KOPT-K1 (cell line): ENCODE results near the gene ACYP1.
A peak's percentile ranks its signal among the peaks of the same experiment; 100 is the strongest.

Experiments used
- H3K27ac ChIP-seq: fragments of 200-600 bp; sonication (generic); 2 replicates; pipeline ENCODE4 v1.5.1; 2016; ENCODE audit warnings: antibody characterized with exemption, mild to moderate bottlenecking, low read depth, low read length; ENCODE audit not compliant: poor library complexity, severe bottlenecking
- H3K36me3 ChIP-seq: fragments of 200-600 bp; sonication (generic); 2 replicates; pipeline ENCODE4 v1.5.1; 2017; ENCODE audit warnings: antibody characterized with exemption, mild to moderate bottlenecking, low read length, moderate library complexity; ENCODE audit not compliant: insufficient read depth
- H3K9me3 ChIP-seq: fragments of 200-600 bp; sonication (generic); 2 replicates; pipeline ENCODE4 v1.5.1; 2017; ENCODE audit warnings: antibody characterized with exemption, low read length, mild to moderate bottlenecking; ENCODE audit not compliant: insufficient read depth, poor library complexity, severe bottlenecking

The ACYP1 gene

DNA sequence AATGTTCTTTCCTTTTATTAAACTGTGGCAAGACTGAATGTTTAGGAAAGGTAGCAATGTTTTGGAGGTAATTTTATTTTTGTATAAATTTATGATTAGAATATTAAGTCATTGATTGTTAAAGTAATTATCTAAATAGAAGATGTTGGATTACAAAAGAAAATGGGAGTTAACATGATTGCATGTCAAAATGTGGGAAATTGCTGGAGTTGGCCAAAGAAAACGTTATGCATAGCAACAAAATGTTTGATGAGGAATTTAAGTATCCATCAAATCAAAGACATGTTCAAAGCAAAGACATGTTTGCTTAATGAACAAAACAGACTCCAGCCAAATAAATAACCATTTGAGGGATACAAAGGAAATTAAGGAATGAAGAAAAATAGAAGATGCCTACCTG lies 9.4 kb downstream of the ACYP1 start:
- Histone ChIP-seq H3K36me3 (peaks cover 39% of the 10 kb centered on the region), H3K9me3 (no peaks in the 10 kb centered on the region), H3K27ac (no peak overlapping the region)

DNA sequence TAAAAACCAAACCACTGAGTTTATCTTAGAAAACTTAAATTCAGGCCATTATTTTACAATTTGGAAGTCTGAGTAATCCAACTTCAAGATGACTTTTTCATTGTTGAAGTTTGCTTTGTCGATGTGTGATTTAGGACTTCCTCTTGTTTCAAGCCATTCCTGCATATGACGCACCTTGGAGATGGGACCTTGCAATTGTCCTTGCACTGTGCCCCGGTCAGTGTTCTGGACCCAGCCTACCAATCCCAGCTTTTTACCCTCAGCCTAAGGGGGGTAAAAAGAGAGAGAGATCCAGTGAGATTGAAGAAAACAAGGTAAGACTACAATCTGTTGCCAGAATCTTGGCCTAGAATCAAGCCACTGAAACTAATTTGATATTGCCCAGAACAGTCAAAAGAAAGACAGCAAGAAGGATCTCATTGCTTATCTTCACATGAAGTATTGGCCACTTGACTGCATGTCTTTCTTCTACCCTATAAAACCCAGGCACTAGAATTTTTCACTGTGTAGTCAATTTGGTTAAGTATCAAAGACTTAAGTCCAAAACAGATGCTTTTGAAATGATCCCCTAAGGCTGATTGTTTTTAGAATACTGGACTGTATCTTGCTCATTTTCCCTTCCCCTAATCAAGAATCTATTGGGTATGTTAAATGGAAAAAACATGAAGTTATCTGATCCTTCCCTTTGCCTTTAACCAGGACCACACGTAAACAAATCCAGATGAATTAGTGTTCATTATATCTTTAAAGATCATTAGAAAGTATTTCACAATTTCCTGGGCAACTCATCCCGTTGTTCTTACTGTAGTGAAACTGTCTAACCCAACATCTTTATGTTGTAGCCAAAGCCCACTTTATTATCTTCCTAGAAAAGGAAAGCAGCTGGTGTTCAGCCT lies 10.2 kb downstream of the ACYP1 start:
- H3K27ac ChIP-seq = no peak overlapping the region
- H3K36me3 ChIP-seq = peaks cover 39% of the 10 kb centered on the region
- no peaks in the 10 kb centered on the region for H3K9me3 ChIP-seq

GRCh38 chr14:75051556-75051899 lies 12.3 kb downstream of the ACYP1 start:
- Histone ChIP-seq H3K27ac (peak overlapping the region; percentile 70), H3K9me3 (no peaks in the 10 kb centered on the region), H3K36me3 (peaks cover 40% of the 10 kb centered on the region)

GRCh38 chr14:75050852-75051555 lies 12.8 kb downstream of the ACYP1 start, which contains the start of gene MLH3:
MLH3 (minus strand) TSS chr14:75051467; CDS start chr14:75049655, 1,812 bp downstream.
- H3K27ac ChIP-seq = peak within 1 kb of the TSS; percentile 70
- no peaks in the 10 kb centered on the region for H3K9me3 ChIP-seq

DNA sequence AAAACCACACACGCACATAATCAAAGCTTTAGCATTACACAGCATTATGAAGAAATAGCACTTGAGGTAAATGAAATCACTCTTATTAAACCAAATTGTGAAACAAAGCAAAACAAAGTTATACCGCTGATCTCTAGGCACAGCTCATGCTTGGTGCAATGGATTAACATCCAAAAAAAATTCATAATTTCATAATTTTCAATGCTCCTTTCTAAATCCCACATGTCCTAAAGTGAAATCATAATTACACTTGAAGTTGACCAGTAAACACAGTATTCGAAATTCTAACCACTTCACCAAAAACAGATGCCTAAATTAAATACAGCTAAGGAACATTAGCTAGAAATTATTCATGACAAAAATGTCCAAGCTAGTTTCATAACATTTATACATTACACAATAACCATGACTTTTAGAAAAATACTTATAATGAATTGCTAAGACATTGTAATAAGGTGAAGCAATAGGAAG lies 14.1 kb downstream of the ACYP1 start:
- Histone ChIP-seq H3K36me3 (peaks cover 33% of the 10 kb centered on the region), H3K27ac (no peak overlapping the region), H3K9me3 (no peaks in the 10 kb centered on the region)

More at GRCh38 chr14:75050852-75051555, 12.8 kb downstream of the ACYP1 start, which contains the start of gene MLH3:
- H3K36me3 ChIP-seq = peaks cover 41% of the 10 kb centered on the region

- H3K36me3 ChIP-seq = peaks cover 36% of the 10 kb centered on the region
- no peaks in the 10 kb centered on the region for H3K9me3 ChIP-seq
- no peak overlapping the region for H3K27ac ChIP-seq
These were observed 14.7 kb downstream of the ACYP1 start for GRCh38 chr14:75049136-75049535.

- peaks cover 33% of the 10 kb centered on the region for H3K36me3 ChIP-seq
- no peak overlapping the region for H3K27ac ChIP-seq
- no peaks in the 10 kb centered on the region for H3K9me3 ChIP-seq
These were observed 15.7 kb downstream of the ACYP1 start for GRCh38 chr14:75048101-75048500.

- Histone ChIP-seq H3K9me3 (no peaks in the 10 kb centered on the region), H3K36me3 (peaks cover 38% of the 10 kb centered on the region), H3K27ac (no peak overlapping the region)
These were observed 16.3 kb downstream of the ACYP1 start for GRCh38 chr14:75047506-75047905.

- Histone ChIP-seq H3K9me3 (no peaks in the 10 kb centered on the region), H3K27ac (no peak overlapping the region), H3K36me3 (peaks cover 44% of the 10 kb centered on the region)
These were observed 16.9 kb downstream of the ACYP1 start for GRCh38 chr14:75046899-75047298.

DNA sequence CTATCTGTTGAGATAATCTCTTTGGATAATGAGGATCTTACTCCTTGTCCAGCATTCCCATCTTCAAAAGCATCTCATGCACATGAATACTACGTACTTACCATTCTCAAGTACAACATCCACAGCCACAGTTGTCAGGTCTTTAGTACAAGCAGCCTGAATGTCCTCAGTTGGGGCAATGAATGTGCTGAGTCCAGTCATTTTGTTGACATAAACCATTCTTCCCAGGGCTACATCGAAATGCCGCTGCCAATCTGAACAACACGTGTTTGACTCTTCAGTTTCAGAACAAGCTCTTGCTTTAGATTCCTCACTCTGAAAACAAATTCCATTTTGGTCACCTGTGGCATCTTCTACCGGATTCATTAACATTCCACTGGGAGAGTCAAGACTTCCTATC lies 17.5 kb downstream of the ACYP1 start:
- H3K27ac ChIP-seq = no peak overlapping the region
- no peaks in the 10 kb centered on the region for H3K9me3 ChIP-seq
- H3K36me3 ChIP-seq = peaks cover 50% of the 10 kb centered on the region

DNA sequence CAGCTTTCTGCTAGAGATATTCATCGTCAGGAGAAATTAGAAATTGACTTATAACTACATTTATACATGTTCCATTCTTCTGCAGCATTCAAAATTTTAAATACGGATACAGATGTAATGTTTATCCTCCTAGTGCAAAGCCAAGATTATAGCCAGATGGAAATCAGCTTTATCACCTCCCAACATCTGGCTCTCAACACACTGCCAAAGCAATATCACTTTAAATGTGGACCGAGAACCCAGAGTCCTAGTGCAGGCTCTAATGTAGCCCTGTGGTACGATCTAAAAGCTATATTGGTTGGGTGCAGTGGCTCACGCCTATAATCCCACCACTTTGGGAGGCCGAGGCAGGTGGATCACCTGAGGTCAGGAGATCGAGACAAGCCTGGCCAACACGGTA lies 19.1 kb downstream of the ACYP1 start:
- Histone ChIP-seq H3K9me3 (no peaks in the 10 kb centered on the region), H3K36me3 (peaks cover 64% of the 10 kb centered on the region), H3K27ac (no peak overlapping the region)

DNA sequence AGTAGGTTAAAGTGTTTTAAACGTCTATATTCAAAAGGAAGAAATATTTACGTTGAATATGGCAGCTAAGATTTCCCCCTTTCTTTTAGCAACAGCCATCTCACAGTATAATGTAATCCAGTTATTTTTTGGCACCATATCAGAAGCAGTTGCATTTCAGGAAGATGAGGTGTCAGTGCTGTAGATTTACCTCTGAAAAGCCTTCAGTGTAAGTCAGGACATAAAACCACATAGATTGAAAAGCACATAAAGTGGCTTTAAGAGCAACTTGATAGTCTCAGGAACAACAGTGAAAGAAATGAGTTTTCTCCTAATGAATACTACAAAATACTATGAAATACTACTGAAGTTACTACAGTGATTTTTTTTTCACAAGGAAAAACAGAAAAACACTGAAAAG lies 19.5 kb downstream of the ACYP1 start:
- Histone ChIP-seq H3K27ac (no peak overlapping the region), H3K9me3 (no peaks in the 10 kb centered on the region), H3K36me3 (peaks cover 64% of the 10 kb centered on the region)

DNA sequence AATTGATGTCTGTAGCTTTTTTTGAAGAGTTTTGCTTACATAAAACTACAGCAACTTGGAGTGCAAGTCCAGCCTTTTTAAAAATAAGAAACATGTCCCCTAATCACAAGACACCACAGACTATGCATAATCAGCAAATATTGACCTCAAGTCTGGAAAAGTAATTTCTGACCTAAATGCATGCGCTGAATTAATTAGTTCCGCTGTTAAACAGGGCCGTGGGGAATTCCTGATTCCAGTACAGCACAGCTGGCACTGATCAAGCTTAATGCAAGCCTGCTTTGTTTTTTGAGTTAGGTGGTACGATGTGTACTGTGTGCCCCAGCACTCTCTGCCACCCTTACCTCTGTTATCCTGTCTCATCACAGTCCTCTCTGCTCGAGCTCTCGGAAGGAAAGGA lies 21.8 kb downstream of the ACYP1 start:
- no peak overlapping the region for H3K27ac ChIP-seq

GRCh38 chr14:75041613-75042012 lies 22.2 kb downstream of the ACYP1 start:
- no peaks in the 10 kb centered on the region for H3K9me3 ChIP-seq
- H3K27ac ChIP-seq = no peak overlapping the region
- H3K36me3 ChIP-seq = peaks cover 76% of the 10 kb centered on the region

More for the DNA sequence above, 21.8 kb downstream of the ACYP1 start:
- H3K36me3 ChIP-seq = peaks cover 72% of the 10 kb centered on the region
- no peaks in the 10 kb centered on the region for H3K9me3 ChIP-seq

DNA sequence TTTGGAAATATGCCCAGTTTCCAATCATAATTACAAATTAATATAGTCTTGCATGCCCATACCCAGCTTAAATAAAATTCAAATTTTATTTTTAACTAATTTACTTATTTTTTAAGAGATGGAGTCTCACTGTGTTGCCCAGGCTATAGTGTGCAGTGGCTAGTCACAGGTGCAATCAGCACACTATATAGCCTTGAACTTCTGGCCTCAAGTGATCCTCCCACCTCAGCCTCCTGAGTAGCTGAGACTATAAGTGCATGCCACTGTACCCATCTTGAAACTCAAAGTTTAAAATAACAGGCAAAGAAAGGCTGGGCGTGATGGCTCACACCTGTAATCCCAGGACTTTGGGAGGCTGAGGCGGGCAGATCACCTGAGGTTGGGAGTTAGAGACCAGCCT lies 22.9 kb downstream of the ACYP1 start:
- no peak overlapping the region for H3K27ac ChIP-seq
- H3K36me3 ChIP-seq = peaks cover 76% of the 10 kb centered on the region
- H3K9me3 ChIP-seq = no peaks in the 10 kb centered on the region
